HEK293 (cell line): ENCODE measurements around the gene SCN3A.

Source experiments
- CTCF ChIA-PET: fragments of 350-600 bp; formaldehyde crosslinking; extraction: SDS; loops from one replicate; lab custom pipeline; 2021; ENCODE audit warnings: antibody characterized with exemption; lab: Yijun Ruan, JAX
- POLR2A ChIA-PET: fragments of 300-600 bp; formaldehyde crosslinking; extraction: SDS; loops from one replicate; lab custom pipeline; 2020; ENCODE audit warnings: antibody characterized with exemption, inconsistent platforms; lab: Yijun Ruan, JAX
- H3K27ac ChIP-seq: fragments of 200-500 bp; sonication (Bioruptor generic); 2 replicates; pipeline ENCODE4 v1.5.1; 2014; ENCODE audit warnings: low read depth, low read length, control low read depth, inconsistent platforms; ENCODE audit errors: extremely low read depth
- H3K36me3 ChIP-seq, 2 experiments: fragments of 200-500 bp in 1 of 2; sonication (Bioruptor generic) in 1 of 2; 1 replicate in 1 of 2; 2 replicates in 1 of 2; pipeline ENCODE4 v1.5.1; 2014 to 2017; ENCODE audit warnings: inconsistent platforms in 2 of 2, low read length in 2 of 2; ENCODE audit not compliant: control insufficient read depth in 2 of 2, insufficient read depth in 1 of 2
- H3K4me1 ChIP-seq: fragments of 200-500 bp; sonication (Bioruptor generic); 2 replicates; pipeline ENCODE4 v1.5.1; 2014; ENCODE audit warnings: mild to moderate bottlenecking, low read length, inconsistent platforms; ENCODE audit not compliant: control insufficient read depth, insufficient read depth
- H3K4me3 ChIP-seq: 2 replicates; pipeline ENCODE4 v1.5.1; 2011; ENCODE audit warnings: low read depth, mild to moderate bottlenecking, control low read depth, low read length, moderate library complexity
- H3K9me3 ChIP-seq: fragments of 200-500 bp; sonication (Bioruptor generic); 2 replicates; pipeline ENCODE4 v1.5.1; 2014; ENCODE audit warnings: low read depth, low read length, inconsistent platforms; ENCODE audit not compliant: control insufficient read depth, insufficient read depth
- BCL11B ChIP-seq: fragments of 450-650 bp; formaldehyde crosslinking; IDR thresholded peaks from 2 replicates; pipeline ENCODE4 v1.5.1; 2016; ENCODE audit warnings: low read depth, missing biosample characterization, missing genetic modification characterization
- BCL6B ChIP-seq: fragments of 450-650 bp; formaldehyde crosslinking; IDR thresholded peaks from 2 replicates; pipeline ENCODE4 v1.5.1; 2017; ENCODE audit warnings: missing biosample characterization, missing genetic modification characterization
- SCRT1 ChIP-seq: fragments of 450-650 bp; formaldehyde crosslinking; IDR thresholded peaks from 2 replicates; pipeline ENCODE4 v1.5.1; 2016; ENCODE audit warnings: missing biosample characterization, missing genetic modification characterization, borderline replicate concordance
- ZFP69B ChIP-seq: fragments of 450-650 bp; formaldehyde crosslinking; IDR thresholded peaks from 2 replicates; pipeline ENCODE4 v1.5.1; 2016; ENCODE audit warnings: missing biosample characterization, missing genetic modification characterization
- ZIC2 ChIP-seq: fragments of 450-650 bp; formaldehyde crosslinking; IDR thresholded peaks from 2 replicates; pipeline ENCODE4 v1.5.1; 2016; ENCODE audit warnings: missing biosample characterization, missing genetic modification characterization
- ZNF112 ChIP-seq: fragments of 450-650 bp; formaldehyde crosslinking; IDR thresholded peaks from 2 replicates; pipeline ENCODE4 v1.5.0; 2017; ENCODE audit warnings: missing biosample characterization, missing genetic modification characterization
- ZNF133 ChIP-seq: fragments of 450-650 bp; formaldehyde crosslinking; IDR thresholded peaks from 2 replicates; pipeline ENCODE4 v1.5.1; 2016; ENCODE audit warnings: missing biosample characterization, missing genetic modification characterization
- ZNF138 ChIP-seq: fragments of 450-650 bp; formaldehyde crosslinking; IDR thresholded peaks from 2 replicates; pipeline ENCODE4 v1.5.1; 2016; ENCODE audit warnings: missing biosample characterization, missing genetic modification characterization, borderline replicate concordance
- ZNF157 ChIP-seq: fragments of 450-650 bp; formaldehyde crosslinking; IDR thresholded peaks from 2 replicates; pipeline ENCODE4 v1.5.1; 2016; ENCODE audit warnings: missing biosample characterization, missing genetic modification characterization
- ZNF19 ChIP-seq: fragments of 450-650 bp; formaldehyde crosslinking; IDR thresholded peaks from 2 replicates; pipeline ENCODE4; 2016; ENCODE audit warnings: missing biosample characterization, missing genetic modification characterization, low read depth
- ZNF211 ChIP-seq: fragments of 450-650 bp; formaldehyde crosslinking; IDR thresholded peaks from 2 replicates; pipeline ENCODE4 v1.5.1; 2016; ENCODE audit warnings: low read depth, missing biosample characterization, missing genetic modification characterization
- ZNF350 ChIP-seq: fragments of 450-650 bp; formaldehyde crosslinking; IDR thresholded peaks from 2 replicates; pipeline ENCODE4 v1.5.0; 2017; ENCODE audit warnings: missing biosample characterization, mild to moderate bottlenecking, missing genetic modification characterization
- ZNF354C ChIP-seq: fragments of 450-650 bp; formaldehyde crosslinking; IDR thresholded peaks from 2 replicates; pipeline ENCODE4 v1.5.1; 2016; ENCODE audit warnings: missing biosample characterization, missing genetic modification characterization, low read depth, borderline replicate concordance
- ZNF366 ChIP-seq: fragments of 450-650 bp; formaldehyde crosslinking; conservative IDR thresholded peaks from 2 replicates; pipeline ENCODE4 v1.5.1; 2016; ENCODE audit warnings: missing biosample characterization, missing genetic modification characterization
- ZNF37A ChIP-seq: fragments of 450-650 bp; IDR thresholded peaks from 2 replicates; pipeline ENCODE4 v1.5.1; 2018; ENCODE audit warnings: missing biosample characterization, missing genetic modification characterization
- ZNF391 ChIP-seq: fragments of 450-650 bp; formaldehyde crosslinking; IDR thresholded peaks from 2 replicates; pipeline ENCODE4 v1.5.1; 2016; ENCODE audit warnings: low read depth, missing biosample characterization, missing genetic modification characterization, borderline replicate concordance
- ZNF513 ChIP-seq: fragments of 450-650 bp; IDR thresholded peaks from 2 replicates; pipeline ENCODE4 v1.5.1; 2018; ENCODE audit warnings: missing biosample characterization, missing genetic modification characterization
- ZNF544 ChIP-seq: fragments of 450-650 bp; formaldehyde crosslinking; IDR thresholded peaks from 2 replicates; pipeline ENCODE4 v1.5.0; 2017; ENCODE audit warnings: missing biosample characterization, missing genetic modification characterization
- ZNF549 ChIP-seq: fragments of 450-650 bp; IDR thresholded peaks from 2 replicates; pipeline ENCODE4 v1.5.1; 2018; ENCODE audit warnings: missing biosample characterization, missing genetic modification characterization, mild to moderate bottlenecking, inconsistent platforms, moderate library complexity
- ZNF677 ChIP-seq: fragments of 450-650 bp; IDR thresholded peaks from 2 replicates; pipeline ENCODE4 v1.5.0; 2018; ENCODE audit warnings: missing biosample characterization, mild to moderate bottlenecking, missing genetic modification characterization, moderate library complexity
- ZNF707 ChIP-seq: fragments of 450-650 bp; formaldehyde crosslinking; IDR thresholded peaks from 2 replicates; pipeline ENCODE4 v1.5.1; 2016; ENCODE audit warnings: missing biosample characterization, missing genetic modification characterization
- ZNF76 ChIP-seq: fragments of 450-650 bp; formaldehyde crosslinking; IDR thresholded peaks from 2 replicates; pipeline ENCODE4; 2016; ENCODE audit warnings: low read depth, missing biosample characterization, missing genetic modification characterization, borderline replicate concordance
- ZNF768 ChIP-seq: fragments of 450-650 bp; formaldehyde crosslinking; IDR thresholded peaks from 2 replicates; pipeline ENCODE4 v1.5.1; 2018; ENCODE audit warnings: missing biosample characterization, mild to moderate bottlenecking, missing genetic modification characterization
- ZNF777 ChIP-seq: fragments of 450-650 bp; formaldehyde crosslinking; IDR thresholded peaks from 2 replicates; pipeline ENCODE4 v1.5.1; 2017; ENCODE audit warnings: missing biosample characterization, missing genetic modification characterization, borderline replicate concordance
- TF ChIP-seq, protein P1 (sequence below): fragments of 450-650 bp; formaldehyde crosslinking; IDR thresholded peaks from 2 replicates; pipeline ENCODE4 v1.5.1; 2016; ENCODE audit warnings: missing biosample characterization, missing genetic modification characterization

Gene SCN3A

GRCh38 chr2:165126244-165126643, 77.6 kb downstream of the SCN3A start:
- TF ChIP-seq ZNF391 = no peak
- peak; percentile 53 for TF ChIP-seq ZNF366 (tag by site-specific recombination)
- Histone ChIP-seq H3K36me3 (no peaks in the 10 kb centered on the region), H3K9me3 (no peaks in the 10 kb centered on the region), H3K27ac (no peak overlapping the region), H3K4me3 (no peak overlapping the region), H3K4me1 (no peaks in the 10 kb centered on the region)
- ChIA-PET CTCF (interaction anchor here (1.1 kb wide), 1 partner anchor 110 kb away, joined by 3 read pairs; no protein-coding TSS in a partner anchor), POLR2A (no interaction called here)

DNA sequence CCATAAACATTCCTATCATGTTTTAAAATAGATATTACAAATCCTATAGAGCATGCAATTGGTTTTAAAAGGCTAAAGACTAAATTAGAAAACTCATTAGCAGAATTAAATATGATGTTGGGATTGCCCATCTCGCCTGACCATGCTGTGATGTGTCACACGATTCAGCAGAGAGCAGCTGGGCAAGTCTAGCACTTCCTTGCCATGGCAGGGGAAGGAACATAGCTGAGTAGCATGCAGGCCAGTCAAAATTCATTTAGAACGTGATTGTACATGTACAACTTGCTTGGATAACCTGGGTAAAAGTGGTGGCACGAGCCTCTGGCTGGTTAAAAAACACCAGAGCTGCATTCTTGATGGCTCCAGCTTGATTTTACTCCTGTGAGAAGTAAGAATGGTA, 81.3 kb downstream of the SCN3A start:
- H3K4me3 ChIP-seq = no peak overlapping the region
- no peaks in the 10 kb centered on the region for H3K4me1 ChIP-seq
- H3K36me3 ChIP-seq = no peaks in the 10 kb centered on the region
- ChIA-PET POLR2A (no interaction called here), CTCF (interaction anchor here (0.7 to 2.1 kb wide), 2 partner anchors 66 to 106 kb away, joined by 3 to 8 read pairs; no protein-coding TSS in a partner anchor)
- H3K9me3 ChIP-seq = no peaks in the 10 kb centered on the region
- no peak overlapping the region for H3K27ac ChIP-seq
- no peak for TF ChIP-seq SCRT1
- no peak for TF ChIP-seq ZNF157 (tag by site-specific recombination)
- no peak for TF ChIP-seq ZNF350 (tag by site-specific recombination)
- no peak for TF ChIP-seq ZNF513 (tag by site-specific recombination)
- no peak for TF ChIP-seq ZNF544 (tag by site-specific recombination)
- no peak for TF ChIP-seq ZNF707 (tag by site-specific recombination)
- TF ChIP-seq BCL6B = no peak
- no peak for TF ChIP-seq ZNF112
- no peak for TF ChIP-seq ZFP69B (tag by site-specific recombination)
- no peak for TF ChIP-seq ZNF133 (tag by site-specific recombination)
- TF ChIP-seq ZNF549 (tag by site-specific recombination) = no peak
- TF ChIP-seq ZNF677 (tag by site-specific recombination) = no peak
- TF ChIP-seq ZNF76 = no peak
- TF ChIP-seq ZNF138 = no peak
- TF ChIP-seq, protein P1, sequence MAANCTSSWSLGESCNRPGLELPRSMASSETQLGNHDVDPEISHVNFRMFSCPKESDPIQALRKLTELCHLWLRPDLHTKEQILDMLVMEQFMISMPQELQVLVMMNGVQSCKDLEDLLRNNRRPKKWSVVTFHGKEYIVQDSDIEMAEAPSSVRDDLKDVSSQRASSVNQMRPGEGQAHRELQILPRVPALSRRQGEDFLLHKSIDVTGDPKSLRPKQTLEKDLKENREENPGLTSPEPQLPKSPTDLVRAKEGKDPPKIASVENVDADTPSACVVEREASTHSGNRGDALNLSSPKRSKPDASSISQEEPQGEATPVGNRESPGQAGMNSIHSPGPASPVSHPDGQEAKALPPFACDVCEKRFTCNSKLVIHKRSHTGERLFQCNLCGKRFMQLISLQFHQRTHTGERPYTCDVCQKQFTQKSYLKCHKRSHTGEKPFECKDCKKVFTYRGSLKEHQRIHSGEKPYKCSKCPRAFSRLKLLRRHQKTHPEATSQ = no peak
- no peak for TF ChIP-seq ZNF211 (tag by site-specific recombination)
- TF ChIP-seq ZNF37A (tag by site-specific recombination) = no peak

GRCh38 chr2:165120740-165121467, 82.9 kb downstream of the SCN3A start:
- H3K27ac ChIP-seq = no peak overlapping the region
- no peaks in the 10 kb centered on the region for H3K9me3 ChIP-seq
- TF ChIP-seq ZNF777 (tag by site-specific recombination) (no peak), ZNF707 (tag by site-specific recombination) (no peak), BCL11B (tag by site-specific recombination) (no peak), ZIC2 (tag by site-specific recombination) (no peak), ZNF354C (tag by site-specific recombination) (no peak), ZNF19 (tag by site-specific recombination) (no peak), ZNF768 (tag by site-specific recombination) (no peak)
- TF ChIP-seq, all 188 proteins: peak for 0
- Histone ChIP-seq H3K4me3 (no peak overlapping the region), H3K36me3 (no peaks in the 10 kb centered on the region), H3K4me1 (no peaks in the 10 kb centered on the region)
- ChIA-PET POLR2A (no interaction called here), CTCF (no interaction called here)
